HepG2 (cell line): ENCODE results near the gene TRIM3. TPM values are rescaled to one million over a fixed set of nuclear protein-coding genes. Genes with fewer than 3 reads are reported as not detected.

Experiments
- ATAC-seq: fragments of 200-7000 bp; cut with Tn5 transposase; 3 replicates; pipeline ENCODE4 v1.9.1; 2020; ENCODE audit warnings: mild to moderate bottlenecking, moderate library complexity
- BruUV-seq: library from RNA; stranded (reverse); fragments of 400-500 nt; replicated peaks from 2 replicates; lab custom pipeline; 2021; lab: Mats Ljungman, UMichigan
- CTCF ChIA-PET: fragments of 300-600 bp; formaldehyde crosslinking; extraction: SDS; loops from one replicate; lab custom pipeline; 2021; ENCODE audit warnings: low total read pairs, inconsistent platforms, low intra/inter-chr PET ratio; lab: Yijun Ruan, JAX
- POLR2A ChIA-PET: fragments of 350-600 bp; sonication (Branson Sonifier 250); formaldehyde crosslinking; loops from one replicate; lab custom pipeline; 2020; ENCODE audit warnings: antibody characterized with exemption, inconsistent platforms; lab: Yijun Ruan, JAX
- DNase-seq: peaks from one replicate; pipeline ENCODE4 v3.0.0-alpha.2; 2015; ENCODE audit warnings: low spot score
- FAIRE-seq: peaks from 3 replicates; lab custom pipeline; 2011; peaks lifted over from hg19 to GRCh38; lab: Jason Lieb, UNC
- H2AFZ ChIP-seq: one replicate; pipeline ENCODE4 v1.6.1; 2011; ENCODE audit warnings: low read length, inconsistent platforms
- H3K27ac ChIP-seq: fragments of 300-600 bp; 3 replicates; pipeline ENCODE4 v1.8.0; 2011; ENCODE audit warnings: mixed run types, mild to moderate bottlenecking, mixed read lengths, low read length, inconsistent platforms; ENCODE audit not compliant: insufficient read depth; ENCODE audit errors: extremely low read length
- H3K27me3 ChIP-seq, 2 experiments: fragments of 200-600 bp in 1 of 2; 2 replicates in 1 of 2; 3 replicates in 1 of 2; pipeline versions ENCODE4 v1.6.0 to v1.8.0; 2011; ENCODE audit warnings: low read length in 2 of 2, mild to moderate bottlenecking in 2 of 2, moderate library complexity in 2 of 2, inconsistent platforms in 1 of 2; ENCODE audit not compliant: insufficient read depth in 2 of 2, control insufficient read depth in 1 of 2
- H3K36me3 ChIP-seq, 2 experiments: fragments of 200-600 bp in 1 of 2; replicated peaks in 1 of 2; 2 replicates in 1 of 2; 3 replicates in 1 of 2; pipeline versions ENCODE4 v1.5.1 to v1.8.0; 2011; ENCODE audit warnings: low read length in 2 of 2, inconsistent platforms in 1 of 2; ENCODE audit not compliant: insufficient read depth in 2 of 2, control insufficient read depth in 1 of 2
- H3K4me1 ChIP-seq: 2 replicates; pipeline ENCODE4 v1.5.1; 2012; ENCODE audit warnings: low read length, inconsistent platforms; ENCODE audit not compliant: insufficient read depth
- H3K4me2 ChIP-seq: 2 replicates; pipeline ENCODE4 v1.6.0; 2011; ENCODE audit warnings: low read depth, low read length, inconsistent platforms
- H3K4me3 ChIP-seq, 3 experiments: fragments of 200-600 bp in 1 of 3; sonication (generic), shearing (Covaris generic) in 1 of 3; replicated peaks in 1 of 3; 2 replicates each; pipeline ENCODE4 v1.5.1; 2011 to 2016; ENCODE audit warnings: low read length in 3 of 3, inconsistent platforms in 2 of 3, low read depth in 2 of 3, mild to moderate bottlenecking in 2 of 3, control low read depth in 1 of 3, mixed read lengths in 1 of 3; ENCODE audit not compliant: insufficient read depth in 1 of 3
- H3K79me2 ChIP-seq: one replicate; pipeline ENCODE4 v1.6.1; 2011; ENCODE audit warnings: low read length, inconsistent platforms; ENCODE audit not compliant: insufficient read depth
- H3K9ac ChIP-seq: 2 replicates; pipeline ENCODE4 v1.6.0; 2011; ENCODE audit warnings: mild to moderate bottlenecking, low read depth, low read length, inconsistent platforms; ENCODE audit not compliant: insufficient read depth
- H3K9me3 ChIP-seq: 2 replicates; pipeline ENCODE4 v1.5.1; 2012; ENCODE audit warnings: mild to moderate bottlenecking, low read length
- H4K20me1 ChIP-seq: 2 replicates; pipeline ENCODE4 v1.6.0; 2011; ENCODE audit warnings: inconsistent platforms, mild to moderate bottlenecking, low read length, moderate library complexity; ENCODE audit not compliant: insufficient read depth
- AGO2 ChIP-seq: fragments of 200-400 bp; formaldehyde crosslinking; optimal IDR thresholded peaks from 2 replicates; pipeline ENCODE3; 2017; ENCODE audit warnings: mild to moderate bottlenecking, low read depth, low read length, moderate library complexity
- AKAP8 ChIP-seq: sonication (generic); formaldehyde crosslinking; IDR thresholded peaks from 2 replicates; pipeline ENCODE4 v1.5.1; 2020; ENCODE audit warnings: mild to moderate bottlenecking, missing genetic modification reagents
- CBX5 ChIP-seq: sonication (generic); formaldehyde crosslinking; IDR thresholded peaks from 2 replicates; pipeline ENCODE4 v1.4.0; 2020; ENCODE audit warnings: missing genetic modification reagents, borderline replicate concordance
- CHCHD3 ChIP-seq: sonication (generic); formaldehyde crosslinking; IDR thresholded peaks from 2 replicates; pipeline ENCODE4 v1.8.0; 2022; ENCODE audit warnings: mild to moderate bottlenecking, missing genetic modification reagents, moderate library complexity
- GTF2F1 ChIP-seq: fragments of 150-350 bp; IDR thresholded peaks from 2 replicates; pipeline ENCODE4 v1.6.1; 2014; ENCODE audit warnings: low read length
- HDAC6 ChIP-seq: fragments of 200-600 bp; sonication (generic); IDR thresholded peaks from 2 replicates; pipeline ENCODE4 v1.7.0; 2017; ENCODE audit warnings: mild to moderate bottlenecking, antibody characterized with exemption, low read length, low read depth
- HMGXB4 ChIP-seq, 2 experiments: sonication (generic) in 1 of 2; formaldehyde crosslinking in 1 of 2; IDR thresholded peaks; 2 replicates each; pipeline versions ENCODE4 v1.4.0 to v1.6.1; 2018 to 2020; ENCODE audit warnings: missing genetic modification reagents in 2 of 2, borderline replicate concordance in 1 of 2, low read depth in 1 of 2, mild to moderate bottlenecking in 1 of 2, missing biosample characterization in 1 of 2
- HOXA9 ChIP-seq: sonication (generic); formaldehyde crosslinking; IDR thresholded peaks from 2 replicates; pipeline ENCODE4 v1.8.1; 2022; ENCODE audit warnings: missing genetic modification reagents, mild to moderate bottlenecking, moderate library complexity, borderline replicate concordance
- MEF2D ChIP-seq: sonication (generic); formaldehyde crosslinking; IDR thresholded peaks from 2 replicates; pipeline ENCODE4 v1.5.1; 2020; ENCODE audit warnings: mild to moderate bottlenecking, missing genetic modification reagents
- NR1H2 ChIP-seq: sonication (generic); formaldehyde crosslinking; IDR thresholded peaks from 2 replicates; pipeline ENCODE4 v1.8.1; 2022; ENCODE audit warnings: low read depth, missing genetic modification reagents, borderline replicate concordance
- PBX2 ChIP-seq: IDR thresholded peaks from 2 replicates; pipeline ENCODE4 v1.6.1; 2016; ENCODE audit warnings: control low read depth
- THAP7 ChIP-seq: sonication (generic); formaldehyde crosslinking; IDR thresholded peaks from 2 replicates; pipeline ENCODE4 v1.8.1; 2023; ENCODE audit warnings: mild to moderate bottlenecking, missing genetic modification reagents
- ZFP90 ChIP-seq: sonication (generic); formaldehyde crosslinking; IDR thresholded peaks from 2 replicates; pipeline ENCODE4 v1.8.0; 2022; ENCODE audit warnings: missing genetic modification reagents, mild to moderate bottlenecking, inconsistent platforms, borderline replicate concordance
- ZNF160 ChIP-seq: sonication (generic); formaldehyde crosslinking; IDR thresholded peaks from 2 replicates; pipeline ENCODE4 v1.8.0; 2022; ENCODE audit warnings: mild to moderate bottlenecking, inconsistent platforms, missing genetic modification reagents
- ZNF17 ChIP-seq: sonication (generic); formaldehyde crosslinking; IDR thresholded peaks from 2 replicates; pipeline ENCODE4 v1.5.0; 2020; ENCODE audit warnings: mild to moderate bottlenecking, missing genetic modification reagents
- ZNF329 ChIP-seq: sonication (generic); formaldehyde crosslinking; IDR thresholded peaks from 2 replicates; pipeline ENCODE4 v1.9.0; 2021; ENCODE audit warnings: low read depth, mild to moderate bottlenecking, missing genetic modification reagents
- ZNF343 ChIP-seq: sonication (generic); formaldehyde crosslinking; IDR thresholded peaks from 2 replicates; pipeline ENCODE4 v1.4.0; 2020; ENCODE audit warnings: mild to moderate bottlenecking, missing genetic modification reagents
- ZNF430 ChIP-seq: sonication (generic); formaldehyde crosslinking; IDR thresholded peaks from 2 replicates; pipeline ENCODE4 v1.9.0; 2021; ENCODE audit warnings: mild to moderate bottlenecking, missing genetic modification reagents
- ZNF547 ChIP-seq: sonication (generic); formaldehyde crosslinking; IDR thresholded peaks from 2 replicates; pipeline ENCODE4 v1.5.1; 2020; ENCODE audit warnings: mild to moderate bottlenecking, missing genetic modification reagents
- ZNF747 ChIP-seq: sonication (generic); formaldehyde crosslinking; IDR thresholded peaks from 2 replicates; pipeline ENCODE4 v1.8.1; 2023; ENCODE audit warnings: missing genetic modification reagents, mild to moderate bottlenecking, borderline replicate concordance
- WGBS: methylation state at CpG from one replicate; pipeline ENCODE4 v1.1.6; 2017; ENCODE audit warnings: low lambda C conversion rate; 5-methylcytosine and 5-hydroxymethylcytosine counted together
- in situ Hi-C: cut with HindIII; loops from 2 replicates; pipeline ENCODE4 v1.10.0; 2017; ENCODE audit warnings: low pct_unique_long_range_greater_than_20kb; ENCODE audit not compliant: extremely low pct_ligation_motif_present
- intact Hi-C: fragments of 100-400 bp; cut with micrococcal nuclease; formaldehyde crosslinking; loops from one replicate; pipeline ENCODE4 v1.10.0; 2022; ENCODE audit not compliant: unreplicated experiment
- polyA plus RNA-seq, 8 experiments: library from polyadenylated mRNA; depleted of rRNA in 3 of 8; stranded (reverse) in 7 of 8; unstranded in 1 of 8; fragments of >200 nt; fragmentation: Illumina TruSeq in 4 of 8; extraction: Trizol in 4 of 8; gene quantifications; 2 replicates each; pipeline versions ENCODE4 v1.2.1 to v1.2.3, GENCODE V29; 2011 to 2016; ENCODE audit warnings: low read depth in 4 of 8, missing spikeins in 1 of 8, mixed read lengths in 1 of 8; ENCODE audit not compliant: insufficient read depth in 1 of 8
- total RNA-seq, 5 experiments: library from RNA; depleted of rRNA; stranded (reverse); fragments of >200 nt; fragmentation: Illumina TruSeq; extraction: Trizol; gene quantifications; 2 replicates each; pipeline ENCODE4 v1.2.3, GENCODE V29; 2016; ENCODE audit warnings: low read depth in 1 of 5

The TRIM3 gene
- total and polyA plus RNA-seq, 2 of the 13 experiments (the other 11 are each of a cell fraction or from before 2014, with no cell fraction given): 3.6 to 6.3 TPM

- Histone ChIP-seq H3K4me2 (peak overlapping the region; percentile 99), H3K4me3 (peak overlapping the region; percentile 75 to 92 (median 86)), H3K9me3 (no peaks in the 10 kb centered on the region), H3K36me3 (peaks cover 10 to 48% of the 10 kb centered on the region in 2 experiments), H3K27ac (peak overlapping the region; percentile 95), H2AFZ (no peak overlapping the region), H3K4me1 (peaks cover 60% of the 10 kb centered on the region), H4K20me1 (no peaks in the 10 kb centered on the region; the same call in 1 of the 2 replicates), H3K79me2 (peaks cover 39% of the 10 kb centered on the region), H3K9ac (peak overlapping the region; percentile 95), H3K27me3 (no peaks in the 10 kb centered on the region; a peak in 1 of 5 replicates)
- ATAC-seq (peak; percentile 58), DNase-seq (no peak), FAIRE-seq (no peak)
- WGBS: 0% methylated on average over 2 of the region's 13 CpGs
- intact Hi-C loops (loop anchor here (2.0 to 10.0 kb wide), 5 partner anchors 23 to 247 kb away; partner anchors contain the start of genes CNGA4, FHIP1B, MRPL17 and TAF10), in situ Hi-C loops (loop anchor here (10.0 kb wide), 1 partner anchor 123 kb away; the partner anchor contains the start of genes ILK and RRP8)
- 0 out of 2 replicates have a peak, but pooled peaks have one; percentile 6 for TF ChIP-seq AKAP8 (CRISPR knock-in tag)
- TF ChIP-seq AGO2: peak; percentile 43
- no peak for TF ChIP-seq HMGXB4 (CRISPR knock-in tag; IDR thresholded peaks at IDR 0.05; ENCODE audit: borderline replicate concordance in 1 of 2, low read depth in 1 of 2)
- TF ChIP-seq HOXA9 (CRISPR knock-in tag): 0 out of 2 replicates have a peak, but pooled peaks have one; percentile 6
- peak; percentile 62; the same call in 1 of the 2 replicates for TF ChIP-seq THAP7 (CRISPR knock-in tag)
- TF ChIP-seq ZNF160 (CRISPR knock-in tag): 0 out of 2 replicates have a peak, but pooled peaks have one; percentile 32
- TF ChIP-seq ZNF343: 0 out of 2 replicates have a peak, but pooled peaks have one; percentile 28
- 0 out of 2 replicates have a peak, but pooled peaks have one; percentile 11 for TF ChIP-seq CHCHD3 (CRISPR knock-in tag)
- 0 out of 2 replicates have a peak, but pooled peaks have one; percentile 11 for TF ChIP-seq MEF2D (CRISPR knock-in tag)
- 0 out of 2 replicates have a peak, but pooled peaks have one; percentile 14 for TF ChIP-seq PBX2 (CRISPR knock-in tag)
- TF ChIP-seq ZFP90 (CRISPR knock-in tag): peak; percentile 25; the same call in 1 of the 2 replicates
- TF ChIP-seq ZNF547 (CRISPR knock-in tag): 0 out of 2 replicates have a peak, but pooled peaks have one; percentile 6
- 0 out of 2 replicates have a peak, but pooled peaks have one; percentile 11 for TF ChIP-seq ZNF430 (CRISPR knock-in tag)
- TF ChIP-seq CBX5: 0 out of 2 replicates have a peak, but pooled peaks have one; percentile 4
- TF ChIP-seq HDAC6: no peak
- TF ChIP-seq ZNF17 (CRISPR knock-in tag): no peak
- TF ChIP-seq NR1H2 (CRISPR knock-in tag): 0 out of 2 replicates have a peak, but pooled peaks have one; percentile 3
- no peak for TF ChIP-seq GTF2F1
- no peak for TF ChIP-seq ZNF329 (CRISPR knock-in tag)
- TF ChIP-seq ZNF747 (CRISPR knock-in tag): no peak
- no TSS peak for BruUV-seq
- ChIA-PET POLR2A (interaction anchor here (0.8 to 2.1 kb wide), 13 partner anchors 8 to 201 kb away, joined by 3 to 13 read pairs (median 8); partner anchors contain the start of genes HPX, ILK, MRPL17 and RRP8), CTCF (no interaction called here)
These were observed 8.2 kb upstream of the TRIM3 start for GRCh38 chr11:6481924-6482275.
